Skeletal muscle tissue (tissue), 4 donors: ENCODE measurements around the gene IPCEF1. TPM values are rescaled to one million over a fixed set of nuclear protein-coding genes. Genes with fewer than 3 reads are reported as not detected.
"Not testable (repeated sequence)": the region's sequence is repeated elsewhere in the genome, so short reads cannot be mapped to it uniquely, and the experiment has no call there.

Source experiments
- H3K27ac ChIP-seq: one replicate; pipeline ENCODE4 v1.7.0; 2013; ENCODE audit warnings: mild to moderate bottlenecking, low read depth, low read length, inconsistent platforms
- H3K27me3 ChIP-seq, 3 donors: one replicate each; pipeline ENCODE4 v1.7.0; 2013; ENCODE audit warnings: low read length in 3 of 3; ENCODE audit not compliant: control insufficient read depth in 3 of 3, insufficient read depth in 3 of 3
- H3K36me3 ChIP-seq, 3 donors: one replicate each; pipeline ENCODE4 v1.7.0; 2013; ENCODE audit warnings: low read length in 3 of 3; ENCODE audit not compliant: control insufficient read depth in 3 of 3, insufficient read depth in 3 of 3
- H3K4me1 ChIP-seq, 3 donors: one replicate each; pipeline ENCODE4 v1.7.0; 2013; ENCODE audit warnings: low read length in 3 of 3, mild to moderate bottlenecking in 3 of 3; ENCODE audit not compliant: control insufficient read depth in 3 of 3, insufficient read depth in 3 of 3
- H3K4me3 ChIP-seq, 3 donors: one replicate each; pipeline ENCODE4 v1.7.0; 2013; ENCODE audit warnings: low read length in 3 of 3
- H3K9ac ChIP-seq, 3 donors: one replicate each; pipeline ENCODE4 v1.7.0; 2013; ENCODE audit warnings: low read length in 3 of 3, mild to moderate bottlenecking in 3 of 3, moderate library complexity in 2 of 3, low read depth in 1 of 3
- H3K9me3 ChIP-seq, 3 donors: one replicate each; pipeline ENCODE4 v1.7.0; 2013; ENCODE audit warnings: low read length in 3 of 3; ENCODE audit not compliant: control insufficient read depth in 3 of 3
- total RNA-seq: library from RNA; depleted of rRNA; stranded (reverse); fragments of >200 nt; gene quantifications from one replicate; pipeline ENCODE4 v1.2.3, GENCODE V29; 2014
- donor health status: Osteomylitis.

IPCEF1 gene
- total RNA-seq, 1 donor from 2014 or later, result 2.1 TPM

DNA sequence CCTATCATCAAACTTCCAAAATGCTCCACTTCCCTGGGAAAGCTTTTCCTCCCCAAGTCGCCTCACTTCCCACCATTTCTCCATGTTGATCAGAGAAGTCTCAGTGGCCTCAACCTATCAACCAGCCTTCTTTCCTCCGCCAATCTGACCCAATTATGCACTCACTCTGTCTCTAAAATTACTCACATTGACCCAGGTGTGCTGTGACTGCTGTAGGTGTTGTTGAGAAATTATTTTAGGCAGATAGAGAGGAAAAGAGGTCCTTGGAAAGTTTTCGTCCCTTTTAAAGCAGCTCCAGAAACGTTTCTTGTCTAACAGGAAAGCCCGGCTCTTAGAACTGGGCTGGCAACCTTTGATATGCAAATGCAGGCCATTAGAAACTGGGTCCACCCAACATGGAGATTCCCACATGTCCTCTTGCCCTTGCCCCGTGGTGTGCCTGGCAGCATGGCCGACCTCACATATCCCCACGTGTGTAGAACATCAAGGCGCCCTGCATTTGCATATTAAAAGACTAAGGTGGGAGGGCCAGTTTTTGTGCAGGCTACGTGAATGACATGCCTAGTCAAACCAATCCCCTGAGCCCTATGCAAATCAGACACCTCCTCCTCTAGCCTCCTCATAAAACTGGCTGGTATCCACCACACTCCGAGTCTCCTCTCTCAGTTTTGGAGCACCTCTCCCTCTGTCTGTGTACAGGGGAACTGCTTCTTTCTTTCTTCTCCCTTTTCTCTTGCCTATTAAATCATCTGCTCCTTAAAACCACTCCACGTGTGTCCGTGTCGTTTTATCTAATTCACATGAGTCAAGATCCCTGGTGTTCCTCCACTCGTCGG is 12.9 kb downstream of the IPCEF1 start:
- Histone ChIP-seq H3K36me3 (no peaks in the 10 kb centered on the region), H3K4me1 (no peaks in the 10 kb centered on the region), H3K4me3 (no peak overlapping the region), H3K9ac (no peak overlapping the region), H3K9me3 (no peaks in the 10 kb centered on the region), H3K27ac (no peak overlapping the region), H3K27me3 (no peaks in the 10 kb centered on the region)

DNA sequence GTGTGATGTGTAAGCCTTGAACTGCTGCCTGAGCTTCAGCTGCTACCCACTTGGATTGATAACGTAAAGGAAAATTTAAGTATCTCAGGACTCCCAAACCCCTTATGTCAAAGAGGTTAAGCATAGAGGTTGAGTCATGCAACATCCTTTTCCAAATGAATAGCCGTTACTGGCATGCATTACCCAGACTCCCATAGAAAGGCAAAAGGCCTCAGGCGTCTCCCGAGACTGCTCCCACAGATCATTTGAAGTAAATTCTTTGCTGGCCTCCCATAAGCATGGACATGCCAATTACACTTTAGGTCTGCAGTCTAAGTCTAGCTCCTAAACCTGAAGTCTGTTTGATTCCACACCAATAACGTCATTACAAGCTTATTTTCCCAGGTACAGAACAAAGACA is 14.7 kb downstream of the IPCEF1 start:
- no peaks in the 10 kb centered on the region for H3K36me3 ChIP-seq
- no peaks in the 10 kb centered on the region for H3K9me3 ChIP-seq
- no peak overlapping the region for H3K4me3 ChIP-seq
- no peak overlapping the region for H3K27ac ChIP-seq
- H3K9ac ChIP-seq, result no peak overlapping the region
- H3K4me1 ChIP-seq, result no peaks in the 10 kb centered on the region
- no peaks in the 10 kb centered on the region for H3K27me3 ChIP-seq

DNA sequence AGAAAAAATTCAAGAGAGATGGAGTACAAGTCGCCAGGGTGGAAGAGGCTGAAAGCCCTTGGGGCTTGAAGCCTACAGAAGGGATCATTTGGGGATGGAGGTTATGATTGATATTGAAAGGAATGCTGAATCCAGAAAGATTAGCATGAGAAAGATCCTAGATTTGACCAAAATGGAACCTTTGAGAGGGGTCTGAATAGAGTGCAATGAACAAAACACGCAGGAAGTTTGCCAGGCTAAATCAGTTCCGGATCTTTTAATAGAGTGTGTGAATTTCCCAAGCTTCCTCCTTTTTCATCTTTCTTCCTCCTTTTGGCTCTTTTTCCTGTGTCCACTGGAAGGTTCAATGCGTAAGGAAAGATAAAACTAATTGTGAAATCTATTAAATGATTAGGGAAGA is 15.3 kb downstream of the IPCEF1 start:
- Histone ChIP-seq H3K36me3 (no peaks in the 10 kb centered on the region), H3K9me3 (no peaks in the 10 kb centered on the region), H3K4me3 (no peak overlapping the region), H3K27ac (no peak overlapping the region), H3K27me3 (no peaks in the 10 kb centered on the region), H3K4me1 (no peaks in the 10 kb centered on the region), H3K9ac (no peak overlapping the region)

- Histone ChIP-seq H3K4me1 (no peaks in the 10 kb centered on the region), H3K27ac (no peak overlapping the region), H3K27me3 (no peaks in the 10 kb centered on the region), H3K9ac (no peak overlapping the region), H3K4me3 (no peak overlapping the region), H3K9me3 (no peaks in the 10 kb centered on the region), H3K36me3 (no peaks in the 10 kb centered on the region)
These were observed 19.1 kb downstream of the IPCEF1 start for GRCh38 chr6:154337406-154338005.

- not testable (repeated sequence) for H3K36me3 ChIP-seq, H3K4me1 ChIP-seq, H3K9ac ChIP-seq, H3K4me3 ChIP-seq, H3K27me3 ChIP-seq, H3K27ac ChIP-seq, H3K9me3 ChIP-seq
These were observed 22.5 kb downstream of the IPCEF1 start for GRCh38 chr6:154334147-154334546.

GRCh38 chr6:154331750-154332149 is 24.9 kb downstream of the IPCEF1 start:
- no peaks in the 10 kb centered on the region for H3K36me3 ChIP-seq
- H3K27me3 ChIP-seq, result no peaks in the 10 kb centered on the region
- H3K27ac ChIP-seq, result no peak overlapping the region
- no peak overlapping the region for H3K4me3 ChIP-seq
- H3K9ac ChIP-seq, result no peak overlapping the region
- no peaks in the 10 kb centered on the region for H3K9me3 ChIP-seq
- H3K4me1 ChIP-seq, result no peaks in the 10 kb centered on the region

GRCh38 chr6:154329350-154330170 is 27.0 kb downstream of the IPCEF1 start:
- no peak overlapping the region for H3K9ac ChIP-seq
- H3K9me3 ChIP-seq, result no peaks in the 10 kb centered on the region
- no peak overlapping the region for H3K27ac ChIP-seq
- no peaks in the 10 kb centered on the region for H3K36me3 ChIP-seq
- H3K4me3 ChIP-seq, result no peak overlapping the region
- H3K27me3 ChIP-seq, result no peaks in the 10 kb centered on the region
- no peaks in the 10 kb centered on the region for H3K4me1 ChIP-seq

- H3K9ac ChIP-seq, H3K36me3 ChIP-seq, H3K27me3 ChIP-seq, H3K4me1 ChIP-seq, H3K27ac ChIP-seq, H3K9me3 ChIP-seq, H3K4me3 ChIP-seq: not testable (repeated sequence)
These were observed 29.3 kb downstream of the IPCEF1 start for GRCh38 chr6:154327313-154327712.

DNA sequence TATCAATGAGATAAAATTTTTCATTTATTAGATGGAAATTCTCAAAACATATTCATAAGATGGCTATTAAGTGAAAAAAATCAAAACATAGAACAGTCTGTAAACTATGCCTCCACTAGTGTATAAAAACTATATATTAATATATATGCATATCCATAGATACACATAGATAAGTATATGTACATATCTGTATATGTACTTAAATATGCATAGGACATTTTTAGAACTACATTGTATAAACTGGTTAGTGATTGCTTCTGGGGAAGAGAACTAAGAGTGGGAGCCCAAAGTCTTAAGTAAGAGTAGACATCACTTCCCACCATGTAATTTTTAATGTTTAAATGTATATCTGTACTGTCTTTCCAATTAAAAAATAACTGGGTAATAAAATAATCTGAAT is 31.5 kb downstream of the IPCEF1 start:
- H3K9me3 ChIP-seq, result no peaks in the 10 kb centered on the region
- no peak overlapping the region for H3K4me3 ChIP-seq
- no peaks in the 10 kb centered on the region for H3K36me3 ChIP-seq
- H3K9ac ChIP-seq, result no peak overlapping the region
- H3K27ac ChIP-seq, result no peak overlapping the region
- no peaks in the 10 kb centered on the region for H3K4me1 ChIP-seq
- H3K27me3 ChIP-seq, result no peaks in the 10 kb centered on the region

GRCh38 chr6:154320181-154320580 is 36.4 kb downstream of the IPCEF1 start:
- no peaks in the 10 kb centered on the region for H3K9me3 ChIP-seq
- H3K27me3 ChIP-seq, result no peaks in the 10 kb centered on the region
- H3K9ac ChIP-seq, result no peak overlapping the region
- no peaks in the 10 kb centered on the region for H3K4me1 ChIP-seq
- no peak overlapping the region for H3K27ac ChIP-seq
- no peaks in the 10 kb centered on the region for H3K36me3 ChIP-seq
- no peak overlapping the region for H3K4me3 ChIP-seq
